Measurements from ENCODE around the gene ZBTB16. TPM values are rescaled to one million over a fixed set of nuclear protein-coding genes. Genes with fewer than 3 reads are reported as not detected.

ZBTB16 gene
- total and polyA plus RNA-seq, 4 donors: 8.9 to 140 (median 34.5) TPM

GRCh38 chr11:114166362-114166761, 106.9 kb downstream of the ZBTB16 start:
- no peak for TF ChIP-seq TAF1 (conservative IDR thresholded peaks at IDR 0.05)
- H3K27me3 ChIP-seq (ENCODE audit: control insufficient read depth in 4 of 4, insufficient read depth in 4 of 4, low read length in 3 of 4): no peaks in the 10 kb centered on the region
- 88% methylated on average over 4 of the region's 4 CpGs for WGBS
- no peak overlapping the region for H3K9ac ChIP-seq (ENCODE audit: low read depth in 1 of 2, low read length in 2 of 2)
- peak overlapping the region; percentile 69 to 85 for H3K27ac ChIP-seq (ENCODE audit: low read depth in 1 of 2, low read length in 2 of 2)
- H3K4me1 ChIP-seq (ENCODE audit: control insufficient read depth in 4 of 4, insufficient read depth in 4 of 4, low read length in 3 of 4): peaks cover 37 to 93% (median 74%) of the 10 kb centered on the region in 4 donors
- no peak overlapping the region for H3K4me3 ChIP-seq (ENCODE audit: low read depth in 1 of 3, low read length in 3 of 3)
- H3K9me3 ChIP-seq (ENCODE audit: control insufficient read depth in 4 of 4, low read length in 3 of 4): no peaks in the 10 kb centered on the region
- no peak for DNase-seq (ENCODE audit: low spot score)
- no peaks in the 10 kb centered on the region for H3K36me3 ChIP-seq (ENCODE audit: control insufficient read depth in 4 of 4, insufficient read depth in 3 of 4, low read depth in 1 of 4, low read length in 3 of 4)

- Histone ChIP-seq H3K36me3 (ENCODE audit: control insufficient read depth in 4 of 4, insufficient read depth in 3 of 4, low read depth in 1 of 4, low read length in 3 of 4) (no peaks in the 10 kb centered on the region), H3K9me3 (ENCODE audit: control insufficient read depth in 4 of 4, low read length in 3 of 4) (no peaks in the 10 kb centered on the region), H3K27ac (ENCODE audit: low read depth in 1 of 2, low read length in 2 of 2) (peak overlapping the region; percentile 69 to 85), H3K27me3 (ENCODE audit: control insufficient read depth in 4 of 4, insufficient read depth in 4 of 4, low read length in 3 of 4) (no peaks in the 10 kb centered on the region), H3K4me1 (ENCODE audit: control insufficient read depth in 4 of 4, insufficient read depth in 4 of 4, low read length in 3 of 4) (peaks cover 40 to 92% (median 73%) of the 10 kb centered on the region in 4 donors), H3K9ac (ENCODE audit: low read depth in 1 of 2, low read length in 2 of 2) (no peak overlapping the region), H3K4me3 (ENCODE audit: low read depth in 1 of 3, low read length in 3 of 3) (no peak overlapping the region)
- no peak for TF ChIP-seq FOXA2 (IDR thresholded peaks at IDR 0.05)
- peak; percentile 65 to 78 for TF ChIP-seq JUND (IDR thresholded peaks at IDR 0.05)
- TF ChIP-seq EGR1 (IDR thresholded peaks at IDR 0.05; ENCODE audit: low read depth in 2 of 2): no peak
- TF ChIP-seq RXRA (IDR thresholded peaks at IDR 0.05): no peak
- no peak for TF ChIP-seq MAX (IDR thresholded peaks at IDR 0.05)
- TF ChIP-seq NR2F2 (IDR thresholded peaks at IDR 0.05): peak; percentile 58
- TF ChIP-seq REST (IDR thresholded peaks at IDR 0.05): peak; percentile 14
- TF ChIP-seq SP1 (IDR thresholded peaks at IDR 0.05): peak; percentile 43
- peak; percentile 18 for TF ChIP-seq YY1 (IDR thresholded peaks at IDR 0.05)
- peak; percentile 13 to 17 for TF ChIP-seq RAD21 (IDR thresholded peaks at IDR 0.05)
- 16% methylated on average over 3 of the region's 3 CpGs for WGBS
- DNase-seq (ENCODE audit: low spot score): no peak
These were observed 107.4 kb downstream of the ZBTB16 start for GRCh38 chr11:114166897-114167323.

- Histone ChIP-seq H3K9ac (ENCODE audit: low read depth in 1 of 2, low read length in 2 of 2) (peak overlapping the region in 1 of 2 donors; percentile 2), H3K9me3 (ENCODE audit: control insufficient read depth in 4 of 4, low read length in 3 of 4) (no peaks in the 10 kb centered on the region), H3K4me3 (ENCODE audit: low read depth in 1 of 3, low read length in 3 of 3) (no peak overlapping the region), H3K27me3 (ENCODE audit: control insufficient read depth in 4 of 4, insufficient read depth in 4 of 4, low read length in 3 of 4) (no peaks in the 10 kb centered on the region), H3K4me1 (ENCODE audit: control insufficient read depth in 4 of 4, insufficient read depth in 4 of 4, low read length in 3 of 4) (peaks cover 37 to 92% (median 74%) of the 10 kb centered on the region in 4 donors), H3K27ac (ENCODE audit: low read depth in 1 of 2, low read length in 2 of 2) (peak overlapping the region; percentile 69 to 85), H3K36me3 (ENCODE audit: control insufficient read depth in 4 of 4, insufficient read depth in 3 of 4, low read depth in 1 of 4, low read length in 3 of 4) (no peaks in the 10 kb centered on the region)
- no peak for DNase-seq (ENCODE audit: low spot score)
- WGBS: 72% methylated on average over 5 of the region's 5 CpGs
- no peak for TF ChIP-seq RXRA (IDR thresholded peaks at IDR 0.05)
- no peak for TF ChIP-seq TAF1 (conservative IDR thresholded peaks at IDR 0.05)
- no peak for TF ChIP-seq FOXA1 (IDR thresholded peaks at IDR 0.05)
- no peak for TF ChIP-seq GABPA (IDR thresholded peaks at IDR 0.05 in 1 of 2, conservative IDR thresholded peaks at IDR 0.05 in 1 of 2)
- TF ChIP-seq HNF4A (conservative IDR thresholded peaks at IDR 0.05): no peak
- TF ChIP-seq FOXA2 (IDR thresholded peaks at IDR 0.05): no peak
- TF ChIP-seq YY1 (IDR thresholded peaks at IDR 0.05): no peak
- TF ChIP-seq REST (IDR thresholded peaks at IDR 0.05): no peak
- no peak for TF ChIP-seq ATF3 (IDR thresholded peaks at IDR 0.05)
- TF ChIP-seq JUND (IDR thresholded peaks at IDR 0.05): no peak
- no peak for TF ChIP-seq CTCF (IDR thresholded peaks at IDR 0.05; ENCODE audit: low read depth, low read length, missing input control)
- no peak for TF ChIP-seq MAX (IDR thresholded peaks at IDR 0.05)
- no peak for TF ChIP-seq EGR1 (IDR thresholded peaks at IDR 0.05; ENCODE audit: low read depth in 2 of 2)
- TF ChIP-seq NR2F2 (IDR thresholded peaks at IDR 0.05): no peak
- TF ChIP-seq RAD21 (IDR thresholded peaks at IDR 0.05): no peak
- no peak for TF ChIP-seq HNF4G (IDR thresholded peaks at IDR 0.05)
These were observed 107.8 kb downstream of the ZBTB16 start for GRCh38 chr11:114167355-114167754.

Measured in liver (tissue), 9 donors.